Smooth muscle cell (in vitro differentiated cells): Measurements from ENCODE around the gene WIZ. TPM values are rescaled to one million over a fixed set of nuclear protein-coding genes. Genes with fewer than 3 reads are reported as not detected.

Experiments used
- DNase-seq: peaks from one replicate; lab custom pipeline; 2025; ENCODE audit not compliant: unreplicated experiment; lab: John Stamatoyannopoulos, UW
- H2AFZ ChIP-seq: fragments of 200-600 bp; sonication (generic); 2 replicates; pipeline ENCODE4 v1.6.0; 2016; ENCODE audit warnings: antibody characterized with exemption, low read depth, mild to moderate bottlenecking
- H3F3A ChIP-seq: fragments of 200-600 bp; sonication (generic); 2 replicates; pipeline ENCODE4 v1.6.0; 2017; ENCODE audit warnings: antibody characterized with exemption, low read depth
- H3K27ac ChIP-seq: fragments of 200-600 bp; sonication (generic); 2 replicates; pipeline ENCODE4 v1.5.1; 2016; ENCODE audit warnings: low read depth, mild to moderate bottlenecking
- H3K27me3 ChIP-seq: fragments of 200-600 bp; sonication (generic); 2 replicates; pipeline ENCODE4 v1.6.1; 2016; ENCODE audit warnings: low read depth, mild to moderate bottlenecking
- H3K36me3 ChIP-seq: fragments of 200-600 bp; sonication (generic); 2 replicates; pipeline ENCODE4 v1.5.1; 2016; ENCODE audit warnings: low read depth
- H3K4me1 ChIP-seq: fragments of 200-600 bp; sonication (generic); 2 replicates; pipeline ENCODE4 v1.5.1; 2016; ENCODE audit warnings: low read depth
- H3K4me2 ChIP-seq: fragments of 200-600 bp; sonication (generic); 2 replicates; pipeline ENCODE4 v1.6.0; 2016; ENCODE audit warnings: mild to moderate bottlenecking
- H3K4me3 ChIP-seq: fragments of 200-600 bp; sonication (generic); 2 replicates; pipeline ENCODE4 v1.5.1; 2016; ENCODE audit warnings: mild to moderate bottlenecking
- H3K79me2 ChIP-seq: fragments of 200-600 bp; sonication (generic); 2 replicates; pipeline ENCODE4 v1.6.0; 2016; ENCODE audit warnings: low read depth, mild to moderate bottlenecking
- H3K9ac ChIP-seq: fragments of 200-600 bp; sonication (generic); 2 replicates; pipeline ENCODE4 v1.6.0; 2016; ENCODE audit warnings: low read depth
- H3K9me3 ChIP-seq: fragments of 200-600 bp; sonication (generic); replicated peaks from 2 replicates; pipeline ENCODE4 v1.5.1; 2016; ENCODE audit warnings: low read depth
- H4K20me1 ChIP-seq: fragments of 200-600 bp; sonication (generic); 2 replicates; pipeline ENCODE4 v1.6.0; 2016; ENCODE audit warnings: low read depth
- WGBS: methylation state at CpG from one replicate; pipeline ENCODE4 v1.1.7; 2016; ENCODE audit warnings: low lambda C conversion rate; 5-methylcytosine and 5-hydroxymethylcytosine counted together
- polyA plus RNA-seq: library from polyadenylated mRNA; unstranded; fragments of >200 nt; fragmentation: Nextera tagmentation; extraction: Ambion mirVana; gene quantifications from 2 replicates; pipeline ENCODE4 v1.2.1, GENCODE V29; 2016
- total RNA-seq: library from RNA; depleted of rRNA; stranded (reverse); fragments of >200 nt; gene quantifications from 2 replicates; pipeline ENCODE4 v1.2.3, GENCODE V29; 2014
- TF ChIP-seq, protein P1 (sequence below): fragments of 200-600 bp; sonication (generic); IDR thresholded peaks from 2 replicates; pipeline ENCODE4 v1.5.1; 2017; ENCODE audit warnings: borderline replicate concordance, mild to moderate bottlenecking, antibody characterized with exemption; ENCODE audit not compliant: insufficient read depth, poor library complexity, severe bottlenecking

WIZ gene
- total and polyA plus RNA-seq, 2 experiments from 2014 or later: 23.1 to 40.5 TPM

DNA sequence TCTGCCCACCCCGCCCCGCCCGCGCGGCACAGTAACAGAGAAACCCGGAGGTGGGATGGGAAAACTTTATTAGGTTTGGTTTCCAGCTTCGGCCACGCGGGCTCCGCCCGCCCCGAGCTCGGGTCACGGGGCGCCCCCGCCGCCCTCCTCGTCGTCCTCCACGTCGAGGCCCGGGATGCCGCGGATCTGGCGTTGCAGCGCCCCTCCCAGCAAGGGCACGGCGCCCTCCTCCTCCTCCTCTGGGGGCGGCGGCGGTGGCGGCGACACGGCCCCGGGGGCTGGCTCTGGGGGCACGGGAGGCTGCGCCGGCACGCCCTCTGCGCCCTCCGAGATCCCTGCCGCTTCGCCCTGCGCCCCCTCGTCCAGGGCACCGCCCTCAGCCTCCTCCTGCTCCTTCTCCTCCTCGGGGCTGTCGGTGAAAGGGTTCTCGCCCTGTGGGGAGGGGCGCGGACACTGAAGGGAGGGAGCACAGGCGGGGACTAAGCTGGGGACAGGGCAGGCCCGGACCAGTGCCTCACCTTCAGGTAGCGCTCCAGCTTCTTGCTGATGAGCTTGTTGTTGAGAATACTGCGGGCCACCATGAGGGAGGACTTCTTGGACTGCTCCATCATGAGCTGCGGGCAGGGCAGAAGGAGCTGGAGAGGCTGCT is 69.6 kb downstream of the WIZ start:
- Histone ChIP-seq H3K9me3 (no peaks in the 10 kb centered on the region), H3F3A (peaks cover 34% of the 10 kb centered on the region), H3K79me2 (peaks cover 39% of the 10 kb centered on the region), H3K27ac (peak overlapping the region; percentile 84), H3K4me2 (peak overlapping the region; percentile 94), H3K27me3 (no peaks in the 10 kb centered on the region), H3K4me1 (peaks cover 8% of the 10 kb centered on the region), H3K4me3 (peak overlapping the region; percentile 88), H4K20me1 (peaks cover 39% of the 10 kb centered on the region), H3K36me3 (no peaks in the 10 kb centered on the region), H2AFZ (peak overlapping the region; percentile 13), H3K9ac (peak overlapping the region; percentile 74)
- DNase-seq: no peak
- WGBS: 3% methylated on average over 35 of the region's 56 CpGs
- TF ChIP-seq, protein P1, sequence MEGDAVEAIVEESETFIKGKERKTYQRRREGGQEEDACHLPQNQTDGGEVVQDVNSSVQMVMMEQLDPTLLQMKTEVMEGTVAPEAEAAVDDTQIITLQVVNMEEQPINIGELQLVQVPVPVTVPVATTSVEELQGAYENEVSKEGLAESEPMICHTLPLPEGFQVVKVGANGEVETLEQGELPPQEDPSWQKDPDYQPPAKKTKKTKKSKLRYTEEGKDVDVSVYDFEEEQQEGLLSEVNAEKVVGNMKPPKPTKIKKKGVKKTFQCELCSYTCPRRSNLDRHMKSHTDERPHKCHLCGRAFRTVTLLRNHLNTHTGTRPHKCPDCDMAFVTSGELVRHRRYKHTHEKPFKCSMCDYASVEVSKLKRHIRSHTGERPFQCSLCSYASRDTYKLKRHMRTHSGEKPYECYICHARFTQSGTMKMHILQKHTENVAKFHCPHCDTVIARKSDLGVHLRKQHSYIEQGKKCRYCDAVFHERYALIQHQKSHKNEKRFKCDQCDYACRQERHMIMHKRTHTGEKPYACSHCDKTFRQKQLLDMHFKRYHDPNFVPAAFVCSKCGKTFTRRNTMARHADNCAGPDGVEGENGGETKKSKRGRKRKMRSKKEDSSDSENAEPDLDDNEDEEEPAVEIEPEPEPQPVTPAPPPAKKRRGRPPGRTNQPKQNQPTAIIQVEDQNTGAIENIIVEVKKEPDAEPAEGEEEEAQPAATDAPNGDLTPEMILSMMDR: no peak

GRCh38 chr19:15379083-15379998 is 70.4 kb downstream of the WIZ start, which contains the start of gene AKAP8:
AKAP8 (minus strand) TSS chr19:15379787; CDS start chr19:15379731, 56 bp downstream.
- Histone ChIP-seq H3K9me3 (no peaks in the 10 kb centered on the region), H3F3A (peaks cover 34% of the 10 kb centered on the region), H3K36me3 (no peaks in the 10 kb centered on the region), H3K79me2 (peaks cover 47% of the 10 kb centered on the region), H3K27me3 (no peaks in the 10 kb centered on the region), H3K27ac (peak within 1 kb of the TSS; percentile 98), H3K4me1 (peaks cover 8% of the 10 kb centered on the region), H3K9ac (peak within 1 kb of the TSS; percentile 99), H3K4me3 (peak within 1 kb of the TSS; percentile 88), H4K20me1 (peaks cover 43% of the 10 kb centered on the region), H2AFZ (peak within 1 kb of the TSS; percentile 13), H3K4me2 (peak within 1 kb of the TSS; percentile 95)
- TF ChIP-seq, protein P1: no peak
- DNase-seq: peak; percentile 96
- WGBS: 1% methylated on average over 91 of the region's 111 CpGs

DNA sequence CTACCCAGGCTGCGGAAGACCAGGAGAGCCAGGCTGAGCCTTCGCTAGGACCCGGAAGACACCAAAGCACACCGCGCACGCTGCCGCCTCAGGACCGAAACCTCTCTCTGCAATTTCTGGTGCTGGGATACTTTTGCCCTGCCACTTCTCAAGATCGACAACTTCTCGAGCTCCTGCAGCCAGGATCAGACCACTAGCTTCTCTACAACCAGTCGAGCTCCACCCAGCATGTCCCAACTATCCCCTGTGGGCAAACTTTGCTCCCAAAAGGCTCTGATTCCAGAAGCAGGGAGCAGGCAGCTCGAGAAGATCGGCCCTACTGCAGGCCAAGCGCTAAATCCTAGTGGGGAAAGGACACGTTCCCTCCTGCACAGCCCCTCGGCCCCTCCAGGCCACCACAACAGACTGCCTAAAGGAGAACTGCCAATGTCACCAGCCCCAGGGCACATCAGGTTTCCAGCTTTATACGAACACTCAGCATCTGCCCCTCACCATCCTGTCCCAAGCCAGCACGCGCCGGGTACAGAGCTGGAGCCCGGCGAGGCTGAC is 71.1 kb downstream of the WIZ start:
- no peaks in the 10 kb centered on the region for H3K27me3 ChIP-seq
- peak overlapping the region; percentile 88 for H3K4me3 ChIP-seq
- H3K9me3 ChIP-seq: no peaks in the 10 kb centered on the region
- TF ChIP-seq, protein P1: no peak
- WGBS: 1% methylated on average over 22 of the region's 22 CpGs
- H3K79me2 ChIP-seq: peaks cover 53% of the 10 kb centered on the region
- peaks cover 8% of the 10 kb centered on the region for H3K4me1 ChIP-seq
- peak overlapping the region; percentile 95 for H3K4me2 ChIP-seq
- no peaks in the 10 kb centered on the region for H3K36me3 ChIP-seq
- H4K20me1 ChIP-seq: peaks cover 49% of the 10 kb centered on the region
- H2AFZ ChIP-seq: peak overlapping the region; percentile 2
- peak; percentile 59 for DNase-seq
- peak overlapping the region; percentile 98 for H3K27ac ChIP-seq
- peaks cover 33% of the 10 kb centered on the region for H3F3A ChIP-seq
- peak overlapping the region; percentile 99 for H3K9ac ChIP-seq
